Activated CD4-positive, alpha-beta T cell treated with anti-CD3 and anti-CD28 coated beads, Interleukin-2, amount 50 U/mL, for 4 hours (primary cell): ENCODE measurements around the gene PRXL2B.
"Not testable (repeated sequence)": the region's sequence is repeated elsewhere in the genome, so short reads cannot be mapped to it uniquely, and the experiment has no call there.

Source experiments
- DNase-seq, 2 experiments: peaks; one replicate each; pipeline ENCODE4 v3.0.0-alpha.2; 2020

PRXL2B gene

DNA sequence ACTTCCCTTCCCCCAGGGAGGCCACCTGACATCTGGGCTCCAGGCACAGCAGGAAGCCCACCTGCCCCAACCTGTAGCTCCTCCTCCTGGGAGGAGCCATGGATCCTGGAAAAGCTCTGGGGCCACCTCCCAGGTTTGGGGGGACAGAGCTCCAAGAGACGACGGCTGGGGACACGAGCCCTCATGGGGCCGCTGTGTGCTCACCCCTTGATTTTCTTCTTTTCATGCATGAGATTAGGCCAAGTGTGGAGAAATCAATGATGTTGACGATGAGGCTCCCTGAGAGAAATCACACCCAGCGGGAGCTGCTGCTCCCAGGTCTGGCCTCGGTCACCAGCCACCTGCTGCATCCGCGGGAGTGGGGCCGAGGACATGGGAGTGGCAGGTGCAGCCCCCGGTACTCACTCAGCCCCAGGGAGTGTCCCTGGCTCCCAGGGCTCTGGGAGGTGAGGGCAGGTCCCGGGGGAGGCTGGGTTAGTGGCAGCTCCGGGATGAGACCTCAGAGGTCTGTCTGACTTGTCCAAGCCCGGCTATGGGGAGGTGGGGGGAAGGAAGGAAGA is 21.7 kb upstream of the PRXL2B start:
- DNase-seq, result no peak

DNA sequence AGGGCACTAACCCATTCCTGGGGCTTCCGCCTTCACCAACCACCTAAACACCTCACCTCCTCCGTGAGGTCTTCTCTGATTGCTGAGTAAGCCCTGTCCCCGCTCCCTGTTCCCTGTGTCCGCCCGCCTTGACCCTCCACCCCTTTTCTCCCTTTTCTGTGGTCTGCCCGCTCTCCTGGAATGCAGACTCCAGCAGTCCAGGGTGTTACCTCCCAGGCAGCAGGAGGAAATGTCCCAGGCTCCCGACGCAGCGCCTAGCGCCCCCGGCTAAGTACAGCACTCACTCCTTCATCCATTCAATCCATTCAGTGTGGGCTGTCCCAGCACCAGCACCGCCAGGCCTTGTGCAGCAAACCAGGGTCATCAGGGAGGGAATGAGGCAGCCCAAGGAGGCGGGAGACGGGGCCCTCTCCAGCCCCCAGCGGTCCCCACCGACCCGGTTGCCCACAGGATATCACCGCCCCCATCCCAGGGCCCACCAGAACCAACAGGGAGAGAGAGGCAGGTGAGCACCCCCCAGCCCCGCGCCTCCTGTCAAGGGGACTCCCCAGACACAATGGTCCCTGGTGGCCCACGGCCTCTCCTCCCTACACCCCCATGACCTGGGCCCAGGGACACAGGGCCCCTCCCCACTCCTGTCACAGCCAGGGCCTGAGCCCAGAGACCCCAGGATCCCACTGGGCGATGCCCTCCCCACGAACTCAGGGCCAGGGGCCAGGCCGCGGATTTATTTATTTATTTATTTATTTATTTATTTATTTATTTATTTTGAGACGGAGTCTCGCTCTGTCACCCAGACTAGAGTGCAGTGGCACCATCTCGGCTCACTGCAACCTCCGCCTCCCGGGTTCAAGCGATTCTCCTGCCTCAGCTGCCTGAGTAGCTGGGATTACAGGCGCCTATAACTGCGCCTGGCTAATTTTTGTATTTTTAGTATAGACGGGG is 20.2 kb upstream of the PRXL2B start:
- DNase-seq, result no peak

DNA sequence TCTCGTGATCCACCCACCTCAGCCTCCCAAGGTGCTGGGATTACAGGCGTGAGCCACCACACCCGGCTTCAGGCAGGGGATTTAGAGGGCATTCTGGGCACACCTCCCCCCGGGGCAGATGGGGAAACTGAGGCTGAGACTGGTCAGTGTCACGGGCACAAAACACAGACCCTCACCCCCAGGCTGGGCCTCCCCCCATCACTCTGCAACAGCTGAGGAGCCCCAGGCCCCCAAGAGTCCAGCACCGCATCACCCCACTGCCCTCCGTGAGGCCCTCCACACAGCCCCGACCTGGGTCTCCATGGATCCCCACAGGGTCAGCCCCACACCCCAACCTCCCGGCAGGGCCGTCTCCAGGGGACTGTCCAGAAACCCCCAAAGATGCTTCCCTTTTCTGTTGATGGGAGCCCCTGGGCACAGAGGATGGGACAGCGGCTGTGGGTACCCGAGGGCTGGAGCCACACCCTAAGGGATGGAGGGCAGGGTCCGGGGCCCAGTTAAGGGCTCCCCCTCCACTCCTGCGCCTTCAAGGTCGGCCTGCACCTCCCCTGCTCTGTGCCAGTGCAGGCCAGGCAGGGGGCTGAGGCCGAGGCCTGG is 19.4 kb upstream of the PRXL2B start:
- no peak for DNase-seq

DNA sequence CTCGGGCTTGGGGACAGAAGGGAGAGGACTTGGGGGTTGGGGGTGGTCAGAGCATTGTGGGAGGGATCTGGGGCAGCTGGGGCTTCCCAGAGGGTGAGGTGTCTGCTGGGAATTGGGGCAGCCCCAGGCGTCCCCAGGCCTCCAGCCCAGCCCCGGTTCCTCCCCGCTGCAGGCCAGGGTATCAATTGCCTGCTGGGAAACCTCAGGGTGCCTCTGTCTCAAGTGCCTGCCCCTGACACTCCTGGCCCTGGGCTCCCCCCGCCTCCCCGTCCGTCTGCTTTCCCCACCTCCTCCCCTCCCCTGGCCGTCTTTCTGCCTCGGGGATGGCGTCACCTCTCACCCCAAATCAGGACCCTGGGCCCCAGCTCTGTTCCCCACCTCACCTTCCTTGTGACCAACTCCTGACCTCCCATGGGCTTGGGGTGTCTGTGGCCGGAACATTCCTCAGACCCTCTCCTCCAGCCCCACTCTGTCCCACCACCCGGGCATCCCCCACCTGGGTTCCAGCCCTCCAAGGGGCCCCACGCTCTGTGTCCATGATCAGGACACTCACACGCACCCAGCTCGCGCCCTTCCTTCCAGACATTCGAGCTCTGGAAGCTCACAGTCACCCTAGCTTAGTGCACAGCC is 18.3 kb upstream of the PRXL2B start:
- not testable (repeated sequence) for DNase-seq

DNA sequence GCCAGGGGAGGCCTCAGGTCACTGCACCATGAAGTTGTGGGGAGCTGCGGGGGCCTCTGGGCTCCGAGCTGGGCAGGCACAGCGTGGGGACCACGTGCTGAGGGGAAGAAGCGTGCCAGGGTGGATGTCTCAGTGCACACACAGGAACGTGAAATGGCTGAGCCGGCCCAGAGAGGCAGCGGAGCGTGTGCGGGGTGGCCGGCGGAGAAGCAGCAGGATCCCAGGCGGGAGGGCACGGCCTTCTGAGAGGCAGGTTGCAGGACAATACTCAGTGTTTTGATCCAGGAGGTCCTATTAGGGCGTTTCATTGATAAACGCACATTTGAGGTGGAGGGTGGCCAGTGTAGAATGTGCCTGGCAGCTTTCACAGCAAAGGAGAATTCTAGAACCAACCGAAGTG is 17.5 kb upstream of the PRXL2B start:
- DNase-seq, result no peak

DNA sequence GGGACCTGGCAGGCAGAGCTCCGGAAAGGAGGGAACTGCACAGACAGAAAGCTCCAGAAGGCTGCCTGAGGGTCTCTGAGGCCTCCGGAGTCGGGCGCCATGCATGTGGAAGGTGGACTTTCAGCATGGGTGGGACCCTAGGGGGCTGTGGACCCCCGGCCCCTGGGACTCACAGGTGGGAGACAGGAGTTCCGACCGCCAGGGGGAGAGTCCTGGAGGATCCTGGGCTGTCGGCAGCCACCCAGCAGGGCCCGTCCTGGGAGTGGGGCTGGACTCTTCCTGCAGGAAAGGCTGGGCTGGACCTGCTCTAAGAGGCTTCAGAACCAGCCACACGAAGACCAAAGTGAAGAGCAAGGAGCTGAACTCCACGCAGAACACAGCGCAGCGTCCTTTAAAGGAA is 16.9 kb upstream of the PRXL2B start:
- DNase-seq, result not testable (repeated sequence)

DNA sequence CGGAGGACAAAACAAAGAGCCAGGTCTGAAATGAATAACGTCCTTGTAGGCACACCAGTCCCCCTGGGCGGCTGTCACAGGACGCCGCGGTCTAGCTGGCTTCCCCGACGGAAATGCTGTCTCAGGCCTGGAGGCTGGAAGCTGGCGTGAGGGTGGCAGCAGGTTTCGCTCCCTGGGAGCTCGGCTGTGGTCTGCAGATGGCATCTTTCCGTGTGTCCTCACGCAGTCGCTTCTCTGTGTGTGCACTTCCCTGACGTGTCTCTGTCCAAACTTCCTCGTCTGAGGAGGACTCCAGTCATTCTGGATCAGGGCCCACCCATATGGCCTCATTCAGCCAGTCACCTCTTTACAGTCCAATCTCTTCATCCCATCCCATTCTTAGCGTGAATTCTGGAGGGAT is 16.2 kb upstream of the PRXL2B start:
- DNase-seq, result no peak

DNA sequence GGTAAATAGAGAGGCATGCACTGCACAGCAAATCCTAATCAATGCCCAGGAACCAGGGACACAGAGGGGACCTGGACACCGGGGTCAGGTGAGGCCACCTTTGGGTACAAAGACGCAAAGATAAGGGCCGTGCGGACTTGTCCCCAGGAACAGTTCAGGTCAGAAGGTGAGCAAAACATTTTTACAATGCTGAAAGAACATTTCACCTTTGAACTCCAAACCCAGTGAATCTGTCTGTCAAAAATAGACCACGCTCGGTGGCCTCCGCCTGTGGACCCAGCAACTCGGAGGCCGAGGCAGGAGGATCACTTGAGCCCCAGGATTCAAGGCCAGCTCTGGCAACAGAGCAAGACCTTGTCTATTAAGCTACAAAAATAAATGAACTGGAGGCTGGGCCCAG is 15.2 kb upstream of the PRXL2B start:
- no peak for DNase-seq

DNA sequence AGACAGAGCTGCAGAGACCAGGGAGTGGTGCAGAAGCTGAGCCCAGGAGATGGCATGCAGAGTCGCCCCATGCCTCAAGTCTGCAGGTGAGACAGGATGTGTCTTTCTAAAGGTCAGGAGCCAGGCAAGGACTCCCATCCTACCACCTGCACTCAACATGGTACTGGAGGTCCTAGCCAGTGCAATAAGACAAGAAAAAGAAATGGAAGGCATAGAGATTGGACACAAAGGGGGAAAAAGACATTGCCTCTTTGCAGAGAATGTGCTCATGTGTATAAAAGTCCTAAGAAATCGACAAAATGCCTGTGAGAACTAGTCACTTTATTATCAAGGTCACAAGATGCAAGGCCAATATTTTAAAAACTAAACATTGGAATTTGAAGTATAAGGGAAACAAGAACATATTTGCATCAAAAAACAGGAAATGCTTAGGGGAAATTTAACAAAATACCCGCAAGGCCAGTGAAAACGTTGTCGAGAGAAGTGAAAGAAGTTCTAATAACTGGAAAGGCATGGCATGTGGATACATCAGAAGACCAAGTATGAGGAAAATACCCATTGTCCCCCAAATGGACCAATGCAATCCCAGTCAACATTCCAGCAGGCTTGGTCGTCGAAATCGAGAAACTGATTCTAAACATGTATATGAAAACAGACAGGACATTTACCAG is 13.2 kb upstream of the PRXL2B start:
- DNase-seq, result no peak

DNA sequence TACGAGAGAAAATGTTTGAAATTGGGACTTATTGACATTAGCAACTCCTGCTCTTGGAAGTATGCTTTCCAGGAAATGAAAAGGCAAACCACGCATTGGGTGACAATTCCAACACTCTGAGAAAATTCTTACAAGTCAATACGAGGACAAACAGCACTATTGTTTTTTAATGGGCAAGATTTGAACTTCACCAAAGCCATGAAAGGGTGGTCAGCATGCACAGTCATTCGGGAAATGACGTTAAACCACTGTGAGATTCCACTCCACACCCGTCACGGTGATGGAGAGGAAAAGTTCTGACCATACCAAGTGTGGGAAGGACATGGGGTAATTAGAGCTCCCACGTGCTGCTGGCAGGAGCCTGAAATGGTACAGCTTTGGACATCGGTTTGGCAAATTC is 12.2 kb upstream of the PRXL2B start:
- no peak for DNase-seq

DNA sequence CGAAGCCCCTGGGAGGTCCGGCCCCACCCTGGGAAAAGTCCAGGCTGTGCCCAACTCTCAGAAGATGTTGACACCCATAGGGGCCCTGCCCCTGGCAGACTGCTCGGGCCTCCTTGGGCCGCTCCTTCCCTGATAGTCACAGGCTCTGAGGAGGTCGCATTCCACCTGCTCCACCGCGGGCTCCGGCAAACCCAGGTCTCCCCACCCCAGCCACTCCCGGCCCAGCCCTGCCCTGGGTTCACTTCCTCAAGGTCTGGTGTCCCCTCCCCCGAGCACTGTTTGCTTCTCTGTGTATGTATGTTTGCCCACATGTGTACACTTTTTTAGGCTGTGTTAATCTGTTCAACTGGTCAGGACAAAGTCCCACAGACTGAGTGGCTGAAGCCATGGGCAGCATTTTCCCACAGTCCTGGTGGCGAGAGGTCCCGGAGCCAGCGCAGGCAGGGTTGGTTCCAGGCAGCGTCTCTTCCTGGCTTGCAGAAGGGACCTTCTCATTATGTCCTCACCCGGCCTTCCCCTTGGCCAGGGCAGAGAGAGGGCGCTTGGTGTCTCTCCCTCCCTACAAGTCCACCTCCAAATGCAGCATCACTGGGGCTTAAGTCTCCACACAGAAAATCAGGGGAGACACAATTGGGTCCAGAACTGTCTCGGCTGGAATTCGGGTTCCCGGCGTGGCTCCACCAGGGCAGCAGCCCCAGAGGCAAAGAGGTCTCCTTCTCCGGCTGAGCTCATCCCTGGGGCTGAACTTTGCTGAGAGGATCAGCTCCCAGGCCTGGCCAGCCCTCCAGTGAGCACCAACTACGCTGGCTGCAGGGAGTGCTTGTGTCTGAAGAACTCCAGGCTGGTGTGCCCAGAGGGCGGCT is 10.5 kb upstream of the PRXL2B start:
- DNase-seq, result no peak

DNA sequence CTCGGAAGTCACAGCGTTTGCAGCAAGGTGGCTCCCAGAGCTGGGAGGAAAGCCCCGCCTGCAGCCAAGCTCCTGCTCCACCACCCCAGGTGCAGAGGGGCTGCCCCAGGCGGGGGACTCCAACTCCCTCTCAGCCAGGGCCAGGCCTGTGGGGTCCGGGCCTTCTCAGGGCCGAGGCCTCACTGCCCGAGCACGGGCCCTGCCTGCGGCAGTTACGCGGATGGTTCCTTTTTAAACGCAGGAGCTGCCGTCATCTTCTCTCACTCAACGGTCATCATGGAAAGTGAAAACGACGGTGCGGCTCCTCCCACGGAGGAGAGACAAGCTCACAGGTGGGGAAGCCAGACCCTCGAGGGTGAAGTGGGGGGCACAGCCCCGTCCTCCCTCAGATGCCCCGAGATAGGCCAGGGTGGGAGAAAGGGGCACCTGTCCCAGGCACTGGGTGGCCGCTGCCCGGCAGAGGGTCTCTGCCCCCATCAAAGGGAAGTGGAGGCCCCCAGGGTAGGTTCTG is 9.0 kb upstream of the PRXL2B start:
- DNase-seq, result peak; percentile 46 to 57

DNA sequence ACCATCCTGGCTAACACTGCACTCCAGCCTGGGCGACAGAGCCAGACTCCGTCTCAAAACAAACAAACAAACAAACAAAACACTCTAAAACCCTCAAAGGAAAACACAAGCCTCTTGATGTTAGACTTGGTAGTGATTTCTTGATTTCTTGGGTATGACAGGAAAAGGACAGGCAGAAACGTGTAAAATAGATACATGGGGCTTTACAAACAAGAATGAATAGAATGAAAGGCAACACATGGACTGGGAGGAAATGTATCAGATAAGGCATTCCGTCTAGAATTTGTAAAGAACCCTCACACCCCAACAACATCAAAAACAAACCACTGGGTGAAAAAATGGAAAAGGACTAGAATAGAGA is 7.8 kb upstream of the PRXL2B start:
- DNase-seq, result no peak

DNA sequence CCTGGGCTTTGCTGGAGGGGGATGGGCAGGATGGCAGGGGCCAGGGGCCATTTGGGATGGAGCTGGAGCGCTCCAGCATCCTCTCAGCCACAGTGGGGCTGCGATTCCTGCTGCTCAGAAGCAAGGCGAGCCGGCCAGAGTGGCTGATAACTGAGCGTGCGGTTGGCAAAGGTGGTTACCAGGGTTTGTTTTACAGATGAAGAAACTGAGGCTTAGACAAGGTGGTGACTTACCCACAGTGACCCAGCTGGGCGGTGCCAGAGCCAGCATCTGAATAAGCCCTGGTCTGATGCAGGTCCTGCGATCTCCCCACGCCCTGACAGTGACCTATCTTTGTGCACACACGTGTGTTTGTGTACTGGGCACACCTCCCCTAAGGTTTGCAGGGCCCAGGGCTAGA is 5.9 kb upstream of the PRXL2B start:
- DNase-seq, result no peak

DNA sequence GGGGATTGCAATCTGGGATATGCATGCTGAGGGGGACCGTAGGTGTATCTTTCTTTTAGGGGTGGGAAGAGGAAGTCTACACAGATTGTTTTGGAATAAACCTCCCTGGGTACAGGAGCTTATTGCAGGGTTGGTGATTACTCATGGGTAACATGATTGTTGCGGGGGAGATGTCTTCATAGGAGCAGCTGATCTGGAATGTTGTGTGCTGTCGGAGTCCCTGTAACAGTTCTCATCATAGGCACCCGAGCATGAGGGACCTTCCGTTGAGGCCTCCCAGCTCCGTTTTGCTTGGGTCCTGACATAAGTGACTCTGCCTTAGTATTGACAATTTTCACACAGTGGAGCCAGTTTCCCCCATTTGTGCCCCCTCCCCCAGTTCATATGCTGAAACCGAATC is 4.2 kb upstream of the PRXL2B start:
- no peak for DNase-seq

DNA sequence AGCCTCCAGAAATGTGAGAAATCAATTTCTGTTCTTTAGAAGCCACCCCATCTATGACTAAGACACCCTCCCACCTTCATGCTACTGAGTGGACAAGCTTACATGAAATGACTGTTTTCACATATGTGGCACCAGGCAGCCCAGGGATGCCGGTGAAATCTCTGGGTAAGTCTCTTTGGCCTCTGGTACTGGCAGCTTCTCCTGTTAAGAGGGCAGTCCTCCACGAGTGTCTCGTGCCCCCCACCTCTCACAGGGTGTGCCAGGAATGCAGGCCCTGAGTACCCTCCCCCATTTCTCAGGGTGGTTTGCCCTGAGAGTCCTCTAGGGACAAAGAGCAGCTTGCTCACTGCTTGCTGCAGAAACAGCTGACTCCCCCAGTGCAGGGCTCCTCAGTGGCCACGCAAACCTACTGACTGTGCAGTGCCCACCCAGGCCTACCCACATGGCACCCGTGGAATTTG is 3.2 kb upstream of the PRXL2B start:
- no peak for DNase-seq

DNA sequence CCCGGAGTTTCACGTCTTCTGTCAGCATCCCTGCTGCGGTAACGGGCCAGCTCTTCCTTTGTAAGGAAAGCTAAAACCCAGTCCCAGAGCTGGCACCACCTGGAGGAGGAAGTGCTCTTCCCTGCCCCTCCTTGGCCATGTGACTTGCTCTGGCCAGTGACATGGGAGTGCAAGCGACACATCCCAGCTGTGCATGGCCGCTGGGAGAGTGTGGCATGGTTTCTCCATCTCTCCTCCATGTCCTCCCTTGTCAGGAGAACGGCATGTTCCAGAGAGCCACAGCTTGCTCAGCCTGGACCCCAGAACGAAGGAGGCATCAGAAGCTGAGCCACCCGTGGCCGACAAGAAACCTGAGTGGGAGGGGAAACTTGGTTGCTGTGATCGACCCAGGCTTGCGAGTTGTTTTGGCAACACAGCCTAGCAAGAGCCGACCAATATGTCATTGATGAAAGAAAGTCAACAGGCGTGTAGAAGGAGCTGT is 2.7 kb upstream of the PRXL2B start:
- peak; percentile 28 to 31 for DNase-seq

DNA sequence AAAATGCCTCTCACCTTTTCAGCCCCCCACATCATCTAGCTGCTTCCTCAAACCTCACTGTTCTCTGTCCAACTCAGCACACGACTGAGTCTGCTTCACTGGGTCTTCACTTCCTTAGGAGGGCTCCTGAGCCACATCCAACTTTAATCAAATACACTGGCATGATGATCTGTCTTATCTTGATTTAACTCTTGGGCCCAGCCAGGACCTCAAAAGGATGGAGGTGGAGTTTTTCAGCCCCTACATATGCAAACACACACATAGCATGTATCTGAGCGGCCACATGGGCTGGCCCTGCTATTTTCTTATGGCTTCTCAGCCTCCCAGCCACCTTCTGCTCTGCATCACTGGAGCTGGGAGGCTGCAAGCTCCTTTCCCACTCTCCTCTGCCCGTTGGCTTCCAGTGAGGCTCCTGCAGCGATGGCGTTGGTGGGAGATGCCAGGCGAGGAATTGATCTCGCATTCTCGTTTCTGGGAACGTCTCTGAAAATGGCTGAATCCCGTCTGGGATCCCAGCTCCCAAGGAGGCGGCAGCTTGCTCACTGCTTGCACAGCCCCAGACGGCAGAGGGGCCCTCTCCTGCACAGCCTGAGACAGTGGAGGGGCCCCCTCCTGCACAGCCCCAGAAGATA is 1.8 kb upstream of the PRXL2B start:
- DNase-seq, result no peak

DNA sequence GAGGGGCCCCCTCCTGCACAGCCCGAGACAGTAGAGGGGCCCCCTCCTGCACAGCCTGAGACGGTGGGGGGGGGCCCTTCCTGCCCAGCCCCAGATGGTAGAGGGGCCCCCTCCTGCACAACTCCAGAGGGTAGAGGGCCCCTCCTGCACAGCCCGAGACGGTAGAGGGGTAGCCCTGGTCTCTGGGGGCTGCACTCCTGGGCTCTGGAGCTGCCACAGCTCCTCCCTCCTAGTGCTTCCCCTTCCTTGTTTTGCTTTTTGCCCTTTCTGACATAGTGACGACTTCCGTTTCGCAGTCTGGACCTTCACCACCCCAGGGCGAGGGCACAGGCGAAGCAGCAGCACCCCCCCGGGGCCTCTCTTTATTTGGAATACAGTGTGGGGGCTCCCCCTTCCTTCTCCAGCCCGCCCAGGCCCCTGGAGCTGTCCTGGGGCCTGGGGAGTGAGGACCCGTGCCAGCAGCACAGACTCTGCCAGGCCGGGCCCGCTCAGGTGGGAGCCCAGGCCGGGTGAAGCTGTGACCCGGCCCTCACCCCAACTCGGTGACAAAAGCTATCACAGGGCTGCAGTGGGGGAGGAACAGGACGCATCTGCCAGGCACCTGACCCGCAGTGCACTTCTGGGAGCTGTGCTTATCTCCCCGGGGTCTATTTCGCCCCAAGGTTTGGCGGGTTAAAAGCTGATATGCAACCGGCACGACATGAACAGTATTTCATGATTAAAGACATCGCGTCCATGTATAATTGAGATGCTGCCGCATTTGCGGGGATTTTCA is 1.1 kb upstream of the PRXL2B start:
- DNase-seq, result peak; percentile 43 to 45
